Central memory CD8-positive, alpha-beta T cell (primary cell): Measurements from ENCODE around the gene MTCP1.

Experiments used
- ATAC-seq: fragments of 150-1000 bp; cut with Tn5 transposase; replicated peaks from 2 replicates; pipeline ENCODE4 v1.10.0; 2022; ENCODE audit warnings: mild to moderate bottlenecking, moderate FRiP score, moderate number of reproducible peaks; ENCODE audit not compliant: poor library complexity, severe bottlenecking; ENCODE audit errors: extremely low read depth
- DNase-seq, 2 donors: peaks; one replicate each; pipeline ENCODE4 v3.0.0; 2021; ENCODE audit warnings: low spot score in 2 of 2
- H3K27ac Mint-ChIP-seq: one replicate; pipeline ENCODE4 v1.8.0; 2022; ENCODE audit warnings: low read depth, mild to moderate bottlenecking, moderate library complexity, mixed read lengths
- H3K27me3 Mint-ChIP-seq: one replicate; pipeline ENCODE4 v1.8.0; 2022; ENCODE audit warnings: mixed read lengths
- H3K36me3 Mint-ChIP-seq: one replicate; pipeline ENCODE4 v1.8.0; 2022; ENCODE audit warnings: mild to moderate bottlenecking, moderate library complexity, mixed read lengths; ENCODE audit not compliant: insufficient read depth
- H3K4me1 Mint-ChIP-seq: one replicate; pipeline ENCODE4 v1.8.0; 2022; ENCODE audit warnings: mixed read lengths
- H3K4me3 Mint-ChIP-seq: one replicate; pipeline ENCODE4 v1.8.0; 2022; ENCODE audit warnings: mild to moderate bottlenecking, moderate library complexity, mixed read lengths
- H3K9me3 Mint-ChIP-seq: one replicate; pipeline ENCODE4 v1.8.0; 2022; ENCODE audit warnings: mixed read lengths

MTCP1 gene

DNA sequence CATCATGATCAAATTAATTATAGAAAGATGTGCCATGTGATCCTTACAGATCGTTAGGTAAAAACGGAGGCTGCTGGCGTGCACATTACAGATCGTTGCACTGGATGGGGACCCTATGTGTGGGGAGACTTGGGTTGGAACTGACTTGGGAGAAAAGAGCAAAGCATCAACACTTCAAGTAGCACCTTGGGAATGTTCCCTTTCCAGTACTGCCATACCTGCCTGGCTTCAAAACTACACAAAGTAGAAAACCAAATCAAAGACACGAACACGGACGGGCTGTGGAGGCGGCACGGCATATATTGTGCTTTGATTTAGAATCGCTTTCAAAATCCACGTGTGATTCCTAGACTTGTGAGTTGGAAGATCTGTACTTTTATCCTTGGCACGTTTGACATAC is 898 bp downstream of the MTCP1 start:
- Mint-ChIP-seq H3K27ac (peak overlapping the region; percentile 89), H3K36me3 (peaks cover 12% of the 10 kb centered on the region), H3K4me3 (peak overlapping the region; percentile 82), H3K9me3 (no peaks in the 10 kb centered on the region), H3K27me3 (no peaks in the 10 kb centered on the region), H3K4me1 (peaks cover 41% of the 10 kb centered on the region)
- ATAC-seq (no peak), DNase-seq (no peak)

DNA sequence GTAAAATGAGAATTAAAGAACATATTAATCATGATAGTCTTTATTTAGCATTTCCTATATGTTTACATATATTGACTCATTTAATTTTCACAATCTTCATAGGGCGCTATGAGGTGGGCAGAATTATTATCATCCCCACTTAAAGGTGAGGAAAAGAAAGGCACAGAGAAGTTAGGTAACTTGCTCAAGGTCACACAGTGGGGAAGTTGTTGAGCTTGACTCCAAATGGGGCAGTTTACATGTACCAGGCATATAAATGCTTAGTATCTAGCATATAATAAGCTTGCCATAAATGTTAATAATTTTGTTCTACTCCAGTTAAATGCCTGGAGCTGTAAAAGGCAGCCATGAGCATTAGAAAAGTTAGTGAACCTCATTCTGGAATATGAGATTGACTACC is 1.5 kb downstream of the MTCP1 start:
- DNase-seq, result no peak
- H3K9me3 Mint-ChIP-seq, result no peaks in the 10 kb centered on the region
- peaks cover 38% of the 10 kb centered on the region for H3K4me1 Mint-ChIP-seq
- no peak for ATAC-seq
- H3K36me3 Mint-ChIP-seq, result peaks cover 12% of the 10 kb centered on the region
- peak overlapping the region; percentile 89 for H3K27ac Mint-ChIP-seq
- no peaks in the 10 kb centered on the region for H3K27me3 Mint-ChIP-seq
- peak overlapping the region; percentile 82 for H3K4me3 Mint-ChIP-seq

DNA sequence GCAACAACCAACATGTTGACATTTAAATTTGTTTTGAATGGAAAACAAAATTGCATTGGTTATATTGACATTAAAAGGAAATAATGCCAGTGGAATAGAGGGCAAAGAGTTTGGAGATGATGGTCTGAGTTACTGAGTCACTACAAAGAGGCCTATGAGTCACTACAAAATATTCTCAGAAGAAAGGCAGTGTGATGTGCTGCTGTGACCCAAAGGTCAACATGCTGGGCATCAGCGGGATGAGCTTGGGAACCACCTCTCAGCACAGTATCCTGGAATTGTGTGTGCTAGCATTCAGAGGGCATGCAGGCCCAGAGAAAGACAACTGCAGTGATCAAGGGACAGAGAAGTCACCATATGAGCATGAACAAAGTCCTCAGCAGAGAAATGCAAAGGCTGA is 2.8 kb downstream of the MTCP1 start:
- no peak for ATAC-seq
- H3K27ac Mint-ChIP-seq, result no peak overlapping the region
- no peak for DNase-seq

DNA sequence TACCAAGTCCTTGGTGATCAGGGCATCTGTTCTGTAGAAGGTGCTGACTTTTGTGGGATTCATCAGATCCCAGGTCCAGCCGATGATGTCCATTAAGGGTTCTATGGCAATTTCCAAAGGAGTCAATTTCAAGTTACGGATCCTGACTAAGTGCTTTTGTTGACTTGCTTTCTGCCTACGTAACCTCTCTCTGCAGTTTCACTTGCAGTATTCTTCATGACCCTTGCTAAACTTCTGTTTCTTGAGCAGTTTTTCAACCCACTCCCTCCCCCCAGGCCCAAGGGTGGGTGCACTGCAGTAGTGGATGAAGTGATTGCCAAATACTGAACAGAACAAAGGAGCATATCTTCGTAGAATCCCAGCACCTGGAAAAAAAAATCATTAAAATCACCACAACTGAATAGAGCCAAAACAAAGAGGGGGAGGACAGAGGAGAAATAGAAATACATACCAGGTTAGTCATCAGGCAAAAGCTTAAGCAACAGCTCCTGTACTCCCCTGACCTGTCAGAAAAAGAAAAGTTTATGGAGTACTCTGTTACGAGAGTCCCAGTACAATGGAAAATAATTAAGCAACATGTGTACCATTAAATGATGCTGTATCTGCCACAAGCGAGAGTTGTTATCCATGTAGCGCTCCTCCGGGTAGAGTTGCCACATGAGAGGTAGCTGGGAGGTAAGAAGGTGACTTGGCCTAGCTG is 5.8 kb downstream of the MTCP1 start:
- H3K4me3 Mint-ChIP-seq, result no peak overlapping the region
- no peaks in the 10 kb centered on the region for H3K27me3 Mint-ChIP-seq
- no peak for DNase-seq
- H3K36me3 Mint-ChIP-seq, result peaks cover 11% of the 10 kb centered on the region
- H3K9me3 Mint-ChIP-seq, result no peaks in the 10 kb centered on the region
- H3K4me1 Mint-ChIP-seq, result peaks cover 8% of the 10 kb centered on the region
- H3K27ac Mint-ChIP-seq, result no peak overlapping the region
- ATAC-seq, result no peak

More for the DNA sequence above, 2.8 kb downstream of the MTCP1 start:
- H3K4me3 Mint-ChIP-seq, result no peak overlapping the region
- no peaks in the 10 kb centered on the region for H3K9me3 Mint-ChIP-seq
- H3K4me1 Mint-ChIP-seq, result peaks cover 27% of the 10 kb centered on the region
- H3K36me3 Mint-ChIP-seq, result peaks cover 11% of the 10 kb centered on the region
- no peaks in the 10 kb centered on the region for H3K27me3 Mint-ChIP-seq

- no peak for DNase-seq
- H3K27me3 Mint-ChIP-seq, result no peaks in the 10 kb centered on the region
- no peak overlapping the region for H3K4me3 Mint-ChIP-seq
- no peak overlapping the region for H3K27ac Mint-ChIP-seq
- ATAC-seq, result no peak
- H3K9me3 Mint-ChIP-seq, result no peaks in the 10 kb centered on the region
- H3K36me3 Mint-ChIP-seq, result peaks cover 13% of the 10 kb centered on the region
- H3K4me1 Mint-ChIP-seq, result peaks cover 8% of the 10 kb centered on the region
Measured at GRCh38 chrX:155061760-155062159, 9.2 kb downstream of the MTCP1 start.

- peak; percentile 60 for ATAC-seq
- peaks cover 14% of the 10 kb centered on the region for H3K36me3 Mint-ChIP-seq
- peaks cover 19% of the 10 kb centered on the region for H3K4me1 Mint-ChIP-seq
- H3K27me3 Mint-ChIP-seq, result no peaks in the 10 kb centered on the region
- DNase-seq, result peak; percentile 15 to 35
- no peaks in the 10 kb centered on the region for H3K9me3 Mint-ChIP-seq
- H3K27ac Mint-ChIP-seq, result no peak overlapping the region
- H3K4me3 Mint-ChIP-seq, result peak overlapping the region; percentile 57
Measured at GRCh38 chrX:155056877-155057792, 13.8 kb downstream of the MTCP1 start.

- peak; percentile 36 for ATAC-seq
- H3K27ac Mint-ChIP-seq, result no peak overlapping the region
- H3K4me3 Mint-ChIP-seq, result peak overlapping the region; percentile 57
- H3K36me3 Mint-ChIP-seq, result peaks cover 13% of the 10 kb centered on the region
- no peak for DNase-seq
- H3K9me3 Mint-ChIP-seq, result no peaks in the 10 kb centered on the region
- H3K27me3 Mint-ChIP-seq, result no peaks in the 10 kb centered on the region
- peaks cover 19% of the 10 kb centered on the region for H3K4me1 Mint-ChIP-seq
Measured at GRCh38 chrX:155056471-155056870, 14.5 kb downstream of the MTCP1 start.

DNA sequence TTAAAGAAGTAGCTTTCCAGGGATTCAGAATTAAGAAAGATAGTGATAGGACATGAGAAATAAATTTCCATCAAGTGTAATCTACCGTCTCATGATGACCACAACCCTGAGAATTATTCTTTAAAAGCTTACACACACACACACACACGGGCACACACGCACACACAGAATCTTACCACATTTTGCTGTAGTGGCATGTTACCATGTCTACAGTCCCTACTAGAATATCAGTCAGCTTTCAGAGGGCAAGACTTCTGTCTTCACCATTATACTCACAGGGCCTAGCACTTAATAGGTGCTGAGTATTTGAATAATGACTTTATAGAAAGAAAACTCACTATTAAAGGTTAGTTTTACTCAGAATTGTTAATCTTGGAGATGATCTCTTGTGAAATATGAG is 15.4 kb downstream of the MTCP1 start:
- H3K36me3 Mint-ChIP-seq, result peaks cover 11% of the 10 kb centered on the region
- H3K9me3 Mint-ChIP-seq, result no peaks in the 10 kb centered on the region
- no peak for ATAC-seq
- H3K4me1 Mint-ChIP-seq, result peaks cover 19% of the 10 kb centered on the region
- no peak overlapping the region for H3K27ac Mint-ChIP-seq
- H3K4me3 Mint-ChIP-seq, result no peak overlapping the region
- H3K27me3 Mint-ChIP-seq, result no peaks in the 10 kb centered on the region
- DNase-seq, result no peak

DNA sequence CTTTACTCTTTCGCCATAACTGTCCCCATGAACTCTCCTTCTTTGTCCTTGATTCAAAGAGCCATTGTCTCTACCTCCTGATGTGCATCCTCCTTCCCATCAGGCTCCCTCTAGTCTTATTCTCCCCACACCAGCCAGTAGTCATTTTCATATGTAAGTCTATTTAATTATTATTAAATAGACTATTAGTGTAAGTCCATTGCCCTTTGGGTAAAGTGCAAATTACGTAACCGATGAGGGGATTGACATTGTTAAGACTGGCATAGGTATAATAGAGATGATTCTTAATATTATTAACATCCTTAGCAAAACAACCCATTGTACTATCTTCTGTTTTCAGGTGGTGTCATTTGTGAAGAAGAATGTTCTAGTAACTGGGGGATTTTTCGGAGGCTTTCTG is 16.7 kb downstream of the MTCP1 start:
- ATAC-seq, result no peak
- Mint-ChIP-seq H3K9me3 (no peaks in the 10 kb centered on the region), H3K27ac (no peak overlapping the region), H3K4me1 (peaks cover 20% of the 10 kb centered on the region), H3K4me3 (no peak overlapping the region), H3K36me3 (peaks cover 11% of the 10 kb centered on the region), H3K27me3 (no peaks in the 10 kb centered on the region)
- DNase-seq, result no peak

DNA sequence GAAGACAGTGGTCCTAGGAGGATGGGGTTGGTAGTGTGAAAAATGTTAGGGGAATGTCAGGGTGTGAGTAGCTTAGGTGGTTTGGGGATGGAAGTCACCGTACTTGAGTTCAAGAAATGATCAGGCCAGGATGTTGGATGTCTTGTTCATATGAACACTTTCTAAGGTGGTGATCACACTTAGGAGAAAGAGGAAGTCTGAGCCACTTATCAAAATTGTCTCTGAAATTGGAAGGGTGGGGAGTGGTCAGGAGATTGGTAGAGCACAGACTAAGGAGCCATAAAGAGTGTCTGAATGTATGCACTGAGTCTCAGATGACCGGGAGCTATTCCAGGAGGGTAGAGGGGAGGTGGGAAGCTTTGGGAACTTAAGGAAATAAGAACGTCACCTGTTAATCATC is 17.3 kb downstream of the MTCP1 start:
- Mint-ChIP-seq H3K27me3 (no peaks in the 10 kb centered on the region), H3K4me3 (no peak overlapping the region), H3K4me1 (peaks cover 26% of the 10 kb centered on the region)

GRCh38 chrX:155052738-155053498 is 18.0 kb downstream of the MTCP1 start:
- ATAC-seq (no peak), DNase-seq (no peak)
- H3K27me3 Mint-ChIP-seq, result no peaks in the 10 kb centered on the region
- no peak overlapping the region for H3K4me3 Mint-ChIP-seq
- H3K36me3 Mint-ChIP-seq, result peaks cover 11% of the 10 kb centered on the region
- H3K4me1 Mint-ChIP-seq, result peaks cover 26% of the 10 kb centered on the region
- H3K27ac Mint-ChIP-seq, result peak overlapping the region; percentile 56
- H3K9me3 Mint-ChIP-seq, result no peaks in the 10 kb centered on the region

More for the DNA sequence above, 17.3 kb downstream of the MTCP1 start:
- ATAC-seq (no peak), DNase-seq (no peak)
- Mint-ChIP-seq H3K9me3 (no peaks in the 10 kb centered on the region), H3K27ac (peak overlapping the region; percentile 56), H3K36me3 (peaks cover 11% of the 10 kb centered on the region)

- Mint-ChIP-seq H3K27me3 (no peaks in the 10 kb centered on the region), H3K4me1 (peaks cover 13% of the 10 kb centered on the region), H3K4me3 (no peak overlapping the region), H3K36me3 (peaks cover 13% of the 10 kb centered on the region), H3K27ac (no peak overlapping the region), H3K9me3 (no peaks in the 10 kb centered on the region)
- DNase-seq (no peak), ATAC-seq (no peak)
Measured at GRCh38 chrX:155048977-155049619, 21.8 kb downstream of the MTCP1 start.
